ENCODE results near the gene MCC.
A peak's percentile ranks its signal among the peaks of the same experiment; 100 is the strongest.

MCC gene

GRCh38 chr5:113513384-113514288 is 25.4 kb upstream of the MCC start, which contains the start of gene YTHDC2:
YTHDC2 (plus strand) TSS chr5:113513694; CDS start chr5:113513896, 202 bp downstream.
- peak within 1 kb of the TSS; percentile 62 for H3K9ac ChIP-seq (ENCODE audit: low read length)
- no peaks in the 10 kb centered on the region for H3K9me3 ChIP-seq (ENCODE audit: low read length)
- no peaks in the 10 kb centered on the region for H3K27me3 ChIP-seq (ENCODE audit: control insufficient read depth in 1 of 2, insufficient read depth in 2 of 2, low read length in 2 of 2)
- H3K4me1 ChIP-seq (ENCODE audit: insufficient read depth, low read length) = peaks cover 10% of the 10 kb centered on the region
- peak within 1 kb of the TSS; percentile 48 for H3K27ac ChIP-seq (ENCODE audit: low read depth, low read length)
- peaks cover 5% of the 10 kb centered on the region for H3K36me3 ChIP-seq (ENCODE audit: insufficient read depth, low read length)
- H3K4me3 ChIP-seq (ENCODE audit: low read depth in 1 of 2, low read length in 2 of 2) = peak within 1 kb of the TSS; percentile 63 to 76

GRCh38 chr5:113512341-113512740 is 24.1 kb upstream of the MCC start:
- Histone ChIP-seq H3K27ac (ENCODE audit: low read depth, low read length) (no peak overlapping the region), H3K27me3 (ENCODE audit: control insufficient read depth in 1 of 2, insufficient read depth in 2 of 2, low read length in 2 of 2) (no peaks in the 10 kb centered on the region), H3K9ac (ENCODE audit: low read length) (no peak overlapping the region), H3K36me3 (ENCODE audit: insufficient read depth, low read length) (peaks cover 5% of the 10 kb centered on the region), H3K4me3 (ENCODE audit: low read depth in 1 of 2, low read length in 2 of 2) (no peak overlapping the region), H3K9me3 (ENCODE audit: low read length) (no peaks in the 10 kb centered on the region), H3K4me1 (ENCODE audit: insufficient read depth, low read length) (peaks cover 10% of the 10 kb centered on the region)

- Histone ChIP-seq H3K9me3 (ENCODE audit: low read length) (no peaks in the 10 kb centered on the region), H3K4me3 (ENCODE audit: low read depth in 1 of 2, low read length in 2 of 2) (no peak overlapping the region), H3K36me3 (ENCODE audit: insufficient read depth, low read length) (peaks cover 5% of the 10 kb centered on the region), H3K27me3 (ENCODE audit: control insufficient read depth in 1 of 2, insufficient read depth in 2 of 2, low read length in 2 of 2) (no peaks in the 10 kb centered on the region), H3K9ac (ENCODE audit: low read length) (no peak overlapping the region), H3K4me1 (ENCODE audit: insufficient read depth, low read length) (peaks cover 10% of the 10 kb centered on the region), H3K27ac (ENCODE audit: low read depth, low read length) (no peak overlapping the region)
Measured at GRCh38 chr5:113510836-113511451, 22.7 kb upstream of the MCC start.

GRCh38 chr5:113508756-113509155 is 20.5 kb upstream of the MCC start:
- H3K4me3 ChIP-seq (ENCODE audit: low read depth in 1 of 2, low read length in 2 of 2) = no peak overlapping the region
- H3K27ac ChIP-seq (ENCODE audit: low read depth, low read length) = no peak overlapping the region
- H3K9me3 ChIP-seq (ENCODE audit: low read length) = no peaks in the 10 kb centered on the region
- no peaks in the 10 kb centered on the region for H3K4me1 ChIP-seq (ENCODE audit: insufficient read depth, low read length)
- H3K9ac ChIP-seq (ENCODE audit: low read length) = no peak overlapping the region
- no peaks in the 10 kb centered on the region for H3K27me3 ChIP-seq (ENCODE audit: control insufficient read depth in 1 of 2, insufficient read depth in 2 of 2, low read length in 2 of 2)
- no peaks in the 10 kb centered on the region for H3K36me3 ChIP-seq (ENCODE audit: insufficient read depth, low read length)

GRCh38 chr5:113507601-113508000 is 19.3 kb upstream of the MCC start:
- no peaks in the 10 kb centered on the region for H3K36me3 ChIP-seq (ENCODE audit: insufficient read depth, low read length)
- no peaks in the 10 kb centered on the region for H3K4me1 ChIP-seq (ENCODE audit: insufficient read depth, low read length)
- H3K27ac ChIP-seq (ENCODE audit: low read depth, low read length) = no peak overlapping the region
- no peaks in the 10 kb centered on the region for H3K9me3 ChIP-seq (ENCODE audit: low read length)
- no peaks in the 10 kb centered on the region for H3K27me3 ChIP-seq (ENCODE audit: control insufficient read depth in 1 of 2, insufficient read depth in 2 of 2, low read length in 2 of 2)
- H3K4me3 ChIP-seq (ENCODE audit: low read depth in 1 of 2, low read length in 2 of 2) = no peak overlapping the region
- H3K9ac ChIP-seq (ENCODE audit: low read length) = no peak overlapping the region

- no peaks in the 10 kb centered on the region for H3K9me3 ChIP-seq (ENCODE audit: low read length)
- H3K27me3 ChIP-seq (ENCODE audit: control insufficient read depth in 1 of 2, insufficient read depth in 2 of 2, low read length in 2 of 2) = no peaks in the 10 kb centered on the region
Measured at GRCh38 chr5:113505181-113505580, 16.9 kb upstream of the MCC start.

GRCh38 chr5:113503146-113503545 is 14.9 kb upstream of the MCC start:
- H3K27me3 ChIP-seq (ENCODE audit: control insufficient read depth in 1 of 2, insufficient read depth in 2 of 2, low read length in 2 of 2) = no peaks in the 10 kb centered on the region
- H3K9ac ChIP-seq (ENCODE audit: low read length) = no peak overlapping the region
- H3K4me1 ChIP-seq (ENCODE audit: insufficient read depth, low read length) = no peaks in the 10 kb centered on the region
- no peaks in the 10 kb centered on the region for H3K9me3 ChIP-seq (ENCODE audit: low read length)
- H3K36me3 ChIP-seq (ENCODE audit: insufficient read depth, low read length) = no peaks in the 10 kb centered on the region
- H3K27ac ChIP-seq (ENCODE audit: low read depth, low read length) = no peak overlapping the region
- no peak overlapping the region for H3K4me3 ChIP-seq (ENCODE audit: low read depth in 1 of 2, low read length in 2 of 2)

More at GRCh38 chr5:113505181-113505580, 16.9 kb upstream of the MCC start:
- H3K9ac ChIP-seq (ENCODE audit: low read length) = no peak overlapping the region
- H3K4me1 ChIP-seq (ENCODE audit: insufficient read depth, low read length) = no peaks in the 10 kb centered on the region
- no peak overlapping the region for H3K4me3 ChIP-seq (ENCODE audit: low read depth in 1 of 2, low read length in 2 of 2)
- no peaks in the 10 kb centered on the region for H3K36me3 ChIP-seq (ENCODE audit: insufficient read depth, low read length)
- no peak overlapping the region for H3K27ac ChIP-seq (ENCODE audit: low read depth, low read length)

- Histone ChIP-seq H3K4me1 (ENCODE audit: insufficient read depth, low read length) (no peaks in the 10 kb centered on the region), H3K4me3 (ENCODE audit: low read depth in 1 of 2, low read length in 2 of 2) (no peak overlapping the region)
Measured at GRCh38 chr5:113502073-113502472, 13.8 kb upstream of the MCC start.

GRCh38 chr5:113495422-113495841 is 7.2 kb upstream of the MCC start:
- Histone ChIP-seq H3K36me3 (ENCODE audit: insufficient read depth, low read length) (no peaks in the 10 kb centered on the region), H3K27ac (ENCODE audit: low read depth, low read length) (no peak overlapping the region), H3K4me3 (ENCODE audit: low read depth in 1 of 2, low read length in 2 of 2) (no peak overlapping the region), H3K9ac (ENCODE audit: low read length) (no peak overlapping the region), H3K9me3 (ENCODE audit: low read length) (no peaks in the 10 kb centered on the region), H3K4me1 (ENCODE audit: insufficient read depth, low read length) (no peaks in the 10 kb centered on the region), H3K27me3 (ENCODE audit: control insufficient read depth in 1 of 2, insufficient read depth in 2 of 2, low read length in 2 of 2) (no peaks in the 10 kb centered on the region)

More at GRCh38 chr5:113502073-113502472, 13.8 kb upstream of the MCC start:
- Histone ChIP-seq H3K27me3 (ENCODE audit: control insufficient read depth in 1 of 2, insufficient read depth in 2 of 2, low read length in 2 of 2) (no peaks in the 10 kb centered on the region), H3K27ac (ENCODE audit: low read depth, low read length) (no peak overlapping the region), H3K9me3 (ENCODE audit: low read length) (no peaks in the 10 kb centered on the region), H3K36me3 (ENCODE audit: insufficient read depth, low read length) (no peaks in the 10 kb centered on the region), H3K9ac (ENCODE audit: low read length) (no peak overlapping the region)

GRCh38 chr5:113493446-113493845 is 5.2 kb upstream of the MCC start:
- no peak overlapping the region for H3K4me3 ChIP-seq (ENCODE audit: low read depth in 1 of 2, low read length in 2 of 2)
- H3K4me1 ChIP-seq (ENCODE audit: insufficient read depth, low read length) = peaks cover 8% of the 10 kb centered on the region
- H3K9ac ChIP-seq (ENCODE audit: low read length) = no peak overlapping the region
- no peaks in the 10 kb centered on the region for H3K9me3 ChIP-seq (ENCODE audit: low read length)
- H3K27me3 ChIP-seq (ENCODE audit: control insufficient read depth in 1 of 2, insufficient read depth in 2 of 2, low read length in 2 of 2) = no peaks in the 10 kb centered on the region
- H3K27ac ChIP-seq (ENCODE audit: low read depth, low read length) = no peak overlapping the region
- no peaks in the 10 kb centered on the region for H3K36me3 ChIP-seq (ENCODE audit: insufficient read depth, low read length)

GRCh38 chr5:113491022-113491421 is 2.8 kb upstream of the MCC start:
- Histone ChIP-seq H3K36me3 (ENCODE audit: insufficient read depth, low read length) (no peaks in the 10 kb centered on the region), H3K9ac (ENCODE audit: low read length) (no peak overlapping the region), H3K9me3 (ENCODE audit: low read length) (no peaks in the 10 kb centered on the region), H3K27me3 (ENCODE audit: control insufficient read depth in 1 of 2, insufficient read depth in 2 of 2, low read length in 2 of 2) (no peaks in the 10 kb centered on the region), H3K27ac (ENCODE audit: low read depth, low read length) (no peak overlapping the region), H3K4me3 (ENCODE audit: low read depth in 1 of 2, low read length in 2 of 2) (no peak overlapping the region), H3K4me1 (ENCODE audit: insufficient read depth, low read length) (peaks cover 8% of the 10 kb centered on the region)

Data from muscle layer of colon (tissue), 2 donors.